Stimulated activated CD4-positive, alpha-beta T cell treated with anti-CD3 and anti-CD28 coated beads, Interleukin-1b, Interleukin-23, amount 100 ng/mL, for 1 hour (primary cell): Measurements from ENCODE around the gene AGTR1.
"Not testable (repeated sequence)": the region's sequence is repeated elsewhere in the genome, so short reads cannot be mapped to it uniquely, and the experiment has no call there.

Experiments
- DNase-seq, 2 donors: peaks; one replicate each; pipeline ENCODE4 v3.0.0-alpha.2; 2020; ENCODE audit warnings: low read depth in 2 of 2

The AGTR1 gene

GRCh38 chr3:148758303-148758884 lies 60.7 kb downstream of the AGTR1 start:
- no peak for DNase-seq

DNA sequence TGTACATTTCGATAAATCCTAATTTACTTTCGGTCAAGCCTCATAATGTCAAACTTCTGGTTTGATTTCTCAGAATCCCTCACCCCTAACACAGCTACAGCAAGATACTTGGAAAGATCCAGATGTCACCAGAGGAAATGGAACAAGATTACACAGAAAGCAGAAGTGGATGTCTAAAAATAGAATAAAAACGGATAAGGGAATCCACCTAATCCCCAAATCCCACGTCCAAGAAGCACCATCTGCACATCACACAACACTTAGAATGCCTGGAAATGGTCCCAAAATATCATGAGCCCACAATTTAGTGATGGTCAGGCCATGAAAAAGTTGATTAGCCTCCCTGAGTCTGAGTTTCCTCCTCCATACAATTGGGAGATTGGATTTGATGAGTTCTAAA lies 61.7 kb downstream of the AGTR1 start:
- DNase-seq: no peak

DNA sequence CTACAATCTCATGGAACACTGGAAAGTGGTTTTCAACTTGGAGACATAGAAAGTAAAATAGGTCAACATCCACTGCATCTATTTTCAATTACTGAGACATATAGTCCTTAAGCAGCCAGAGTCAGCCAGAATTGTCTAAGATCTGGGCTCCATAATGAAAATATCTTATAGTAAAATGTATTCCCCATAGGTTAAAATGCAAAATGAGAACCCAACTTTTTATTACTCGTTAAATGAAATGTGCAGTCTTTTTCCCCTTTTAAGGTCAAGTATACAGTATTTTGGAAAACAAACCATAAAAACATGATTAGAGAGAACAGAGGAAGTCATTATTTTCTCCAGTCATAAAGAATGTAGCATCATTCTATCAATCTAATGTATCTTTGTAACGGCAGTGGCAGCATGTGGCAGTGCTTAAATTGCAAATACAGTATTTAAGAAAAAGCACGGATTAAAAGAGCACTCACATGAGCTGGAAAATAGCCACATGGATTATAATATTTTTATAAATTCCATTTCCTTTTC lies 65.5 kb downstream of the AGTR1 start:
- no peak for DNase-seq

- no peak for DNase-seq
Measured at GRCh38 chr3:148763986-148764935, 66.6 kb downstream of the AGTR1 start.

DNA sequence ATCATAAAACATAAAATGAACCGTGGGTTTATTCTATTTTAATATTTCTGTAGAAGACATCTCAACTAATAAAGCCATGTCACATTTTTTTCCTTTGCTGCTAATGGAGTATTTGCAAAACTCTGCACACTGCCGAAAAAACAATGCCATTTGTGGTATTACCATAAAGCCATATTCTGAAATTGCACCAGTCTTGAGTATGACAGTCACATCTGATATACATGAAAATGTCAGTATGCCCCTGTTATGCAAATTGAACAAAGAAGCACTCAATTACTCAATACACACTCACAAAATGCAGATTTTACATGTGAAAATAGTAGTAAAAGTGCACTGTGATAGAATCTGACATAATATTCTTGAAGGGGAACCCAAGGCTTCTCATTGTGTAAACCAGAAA lies 74.7 kb downstream of the AGTR1 start:
- no peak for DNase-seq

- no peak for DNase-seq
Measured at GRCh38 chr3:148772835-148773234, 75.1 kb downstream of the AGTR1 start.

- DNase-seq: no peak
Measured at GRCh38 chr3:148773805-148774204, 76.1 kb downstream of the AGTR1 start.

DNA sequence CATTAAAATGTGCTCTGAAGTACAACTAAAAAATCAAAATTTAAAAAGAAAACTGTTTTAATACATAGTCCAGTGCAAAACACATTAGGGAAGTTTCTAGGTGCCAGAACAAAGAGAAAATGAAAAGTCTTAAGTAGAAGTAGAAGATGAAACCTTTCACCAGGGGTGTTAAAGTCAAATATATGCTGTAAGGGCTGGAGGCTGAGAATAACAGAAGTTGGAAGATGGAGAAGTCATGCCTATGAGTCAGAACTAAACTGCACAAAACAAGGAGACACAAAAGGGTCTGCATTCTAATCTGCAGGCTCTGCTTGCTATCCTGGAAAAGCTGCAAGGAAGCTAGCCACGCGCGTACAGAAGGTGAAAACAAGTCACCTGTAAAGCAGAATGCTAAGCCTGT lies 81.2 kb downstream of the AGTR1 start:
- no peak for DNase-seq

DNA sequence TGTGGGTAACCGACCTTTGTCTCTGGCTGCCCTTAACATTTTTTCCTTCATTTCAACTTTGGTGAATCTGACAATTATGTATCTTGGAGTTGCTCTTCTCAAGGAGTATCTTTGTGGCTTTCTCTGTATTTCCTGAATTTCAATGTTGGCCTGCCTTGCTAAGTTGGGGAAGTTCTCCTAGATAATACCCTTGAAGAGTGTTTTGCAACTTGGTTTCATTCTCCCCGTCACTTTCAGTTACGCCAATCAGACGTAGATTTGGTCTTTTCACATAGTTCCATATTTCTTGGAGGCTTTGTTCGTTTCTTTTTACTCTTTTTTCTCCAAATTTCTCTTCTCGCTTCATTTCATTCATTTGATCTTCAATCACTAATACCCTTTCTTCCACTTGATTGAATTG lies 87.3 kb downstream of the AGTR1 start:
- not testable (repeated sequence) for DNase-seq

DNA sequence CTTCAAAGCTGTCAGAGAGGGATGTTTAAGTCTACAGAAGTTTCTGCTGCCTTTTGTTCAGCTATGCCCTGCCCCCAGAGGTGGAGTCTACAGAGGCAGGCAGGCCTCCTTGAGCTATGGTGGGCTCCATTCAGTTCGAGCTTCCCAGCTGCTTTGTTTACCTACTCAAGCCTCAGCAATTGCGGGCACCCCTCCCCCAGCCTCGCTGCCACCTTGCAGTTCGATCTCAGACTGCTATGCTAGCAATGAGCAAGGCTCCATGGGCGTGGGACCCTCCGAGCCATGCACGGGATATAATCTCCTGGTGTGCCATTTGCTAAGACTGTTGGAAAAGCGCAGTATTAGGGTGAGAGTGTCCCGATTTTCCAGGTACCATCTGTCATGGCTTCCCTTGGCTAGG lies 88.5 kb downstream of the AGTR1 start:
- not testable (repeated sequence) for DNase-seq

- DNase-seq: no peak
Measured at GRCh38 chr3:148789146-148789545, 91.4 kb downstream of the AGTR1 start.

- no peak for DNase-seq
Measured at GRCh38 chr3:148789906-148790305, 92.2 kb downstream of the AGTR1 start.

DNA sequence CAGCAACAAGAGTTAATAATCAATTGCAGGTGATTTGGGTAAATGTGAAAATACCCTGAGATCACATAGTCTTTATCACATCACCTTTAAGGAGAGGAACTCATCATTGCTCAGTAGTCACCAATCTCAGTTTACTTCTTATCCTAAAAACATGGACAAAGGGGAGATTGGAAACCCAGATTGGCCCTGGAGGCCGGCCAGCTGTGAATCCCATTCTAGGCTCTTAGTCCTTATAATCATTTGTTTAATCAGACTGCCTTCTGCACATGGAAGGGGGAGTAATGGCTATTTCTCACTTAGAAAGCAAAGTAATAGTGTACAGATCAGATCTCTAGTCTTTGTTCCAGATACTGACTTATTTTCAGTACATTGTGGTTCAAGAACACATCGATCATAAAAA lies 92.7 kb downstream of the AGTR1 start:
- no peak for DNase-seq

DNA sequence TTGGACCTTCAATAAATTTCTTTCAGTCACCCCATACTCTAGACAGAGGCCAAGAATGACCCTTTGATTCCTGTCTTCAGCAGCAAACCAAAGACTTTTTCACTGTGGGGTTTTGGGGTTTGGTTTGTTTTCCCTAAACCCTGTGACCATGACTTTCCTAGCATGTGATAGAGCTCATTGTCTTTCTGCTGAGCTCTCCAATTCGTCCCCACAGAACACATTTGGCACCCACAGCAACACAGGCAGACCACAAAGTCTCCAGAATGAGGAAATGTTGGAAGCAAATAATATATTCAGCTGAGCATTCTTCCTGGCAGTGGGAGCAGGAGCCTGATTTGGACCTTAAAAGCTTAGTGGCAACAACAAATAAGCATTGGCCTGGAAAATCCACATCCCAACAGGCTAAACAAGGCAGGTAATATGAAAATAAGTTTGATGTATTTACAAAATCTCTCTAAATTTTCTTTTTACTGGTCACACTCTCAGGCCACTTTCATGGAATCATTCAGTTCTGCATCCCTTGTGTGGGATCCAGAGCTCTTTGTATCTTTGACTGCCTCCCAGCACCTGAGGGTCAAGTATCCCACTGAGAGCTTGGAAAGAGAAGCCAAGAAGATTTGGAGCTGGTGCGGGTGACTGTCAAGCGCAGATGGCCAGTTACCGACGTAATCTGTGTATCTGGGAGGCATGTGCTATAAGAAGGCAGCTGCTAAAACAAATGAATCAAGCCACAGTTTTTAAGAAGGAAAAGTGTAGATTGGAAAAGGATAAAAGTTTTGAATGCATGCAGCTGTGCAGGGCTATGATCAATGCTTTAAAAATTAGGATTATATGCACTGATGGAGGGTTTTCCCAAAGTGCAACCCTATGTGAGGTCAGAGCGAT lies 93.4 kb downstream of the AGTR1 start:
- DNase-seq: no peak

- no peak for DNase-seq
Measured at GRCh38 chr3:148791920-148792319, 94.2 kb downstream of the AGTR1 start.

DNA sequence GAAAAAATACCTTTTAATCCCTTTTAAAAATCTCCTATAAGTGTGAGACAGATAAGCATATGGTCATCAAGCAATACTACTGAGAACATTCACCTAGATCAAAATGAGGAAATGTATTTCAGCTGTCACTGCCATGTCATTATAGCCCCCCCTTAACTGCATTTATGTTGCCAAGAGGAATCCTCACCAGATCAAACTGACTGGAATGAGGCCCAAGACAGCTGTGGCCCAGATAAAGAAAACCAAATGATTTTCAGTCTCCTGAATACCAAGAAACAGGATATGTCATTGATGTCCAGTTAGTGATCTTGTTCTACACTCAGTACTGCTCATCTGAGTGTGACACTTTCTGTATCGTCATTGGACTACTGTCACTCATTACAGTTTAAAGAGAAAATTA lies 94.8 kb downstream of the AGTR1 start:
- no peak for DNase-seq
